ENCODE data around the gene LRCH1.

- TF ChIP-seq, protein P1, sequence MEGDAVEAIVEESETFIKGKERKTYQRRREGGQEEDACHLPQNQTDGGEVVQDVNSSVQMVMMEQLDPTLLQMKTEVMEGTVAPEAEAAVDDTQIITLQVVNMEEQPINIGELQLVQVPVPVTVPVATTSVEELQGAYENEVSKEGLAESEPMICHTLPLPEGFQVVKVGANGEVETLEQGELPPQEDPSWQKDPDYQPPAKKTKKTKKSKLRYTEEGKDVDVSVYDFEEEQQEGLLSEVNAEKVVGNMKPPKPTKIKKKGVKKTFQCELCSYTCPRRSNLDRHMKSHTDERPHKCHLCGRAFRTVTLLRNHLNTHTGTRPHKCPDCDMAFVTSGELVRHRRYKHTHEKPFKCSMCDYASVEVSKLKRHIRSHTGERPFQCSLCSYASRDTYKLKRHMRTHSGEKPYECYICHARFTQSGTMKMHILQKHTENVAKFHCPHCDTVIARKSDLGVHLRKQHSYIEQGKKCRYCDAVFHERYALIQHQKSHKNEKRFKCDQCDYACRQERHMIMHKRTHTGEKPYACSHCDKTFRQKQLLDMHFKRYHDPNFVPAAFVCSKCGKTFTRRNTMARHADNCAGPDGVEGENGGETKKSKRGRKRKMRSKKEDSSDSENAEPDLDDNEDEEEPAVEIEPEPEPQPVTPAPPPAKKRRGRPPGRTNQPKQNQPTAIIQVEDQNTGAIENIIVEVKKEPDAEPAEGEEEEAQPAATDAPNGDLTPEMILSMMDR (IDR thresholded peaks at IDR 0.05), result no peak
- TF ChIP-seq POLR2AphosphoS5 (IDR thresholded peaks at IDR 0.05) (no peak), POLR2A (IDR thresholded peaks at IDR 0.05) (no peak), EP300 (IDR thresholded peaks at IDR 0.05) (no peak)
Measured at GRCh38 chr13:46613409-46614049, 60.6 kb downstream of the LRCH1 start.
